PFSK-1 (cell line): ENCODE measurements around the gene DAGLB.

Source experiments
- FOXP2 ChIP-seq: optimal IDR thresholded peaks from 2 replicates; pipeline ENCODE3; 2011; ENCODE audit warnings: borderline replicate concordance, control low read depth, inconsistent platforms; ENCODE audit not compliant: insufficient read depth; ENCODE audit errors: extremely low read length, extremely low read depth
- POLR2AphosphoS5 ChIP-seq: IDR thresholded peaks from 2 replicates; pipeline ENCODE4 v1.6.1; 2012; ENCODE audit warnings: low read depth, mild to moderate bottlenecking, control low read depth, low read length, moderate library complexity
- SIN3A ChIP-seq: IDR thresholded peaks from 2 replicates; pipeline ENCODE4 v1.6.1; 2012; ENCODE audit warnings: mild to moderate bottlenecking, low read length, moderate library complexity, borderline replicate concordance; ENCODE audit not compliant: insufficient read depth
- TAF1 ChIP-seq: IDR thresholded peaks from 2 replicates; pipeline ENCODE4 v1.6.1; 2012; ENCODE audit warnings: low read length, control low read depth, borderline replicate concordance; ENCODE audit not compliant: insufficient read depth
- TF ChIP-seq, protein P1 (sequence below), 2 experiments: IDR thresholded peaks; 2 replicates each; pipeline versions ENCODE4 v1.6.1 to v1.8.0; 2011 to 2012; ENCODE audit warnings: low read depth in 2 of 2, low read length in 2 of 2, control low read depth in 1 of 2, inconsistent platforms in 1 of 2, mild to moderate bottlenecking in 1 of 2, moderate library complexity in 1 of 2; ENCODE audit not compliant: insufficient read depth in 1 of 2

DNA sequence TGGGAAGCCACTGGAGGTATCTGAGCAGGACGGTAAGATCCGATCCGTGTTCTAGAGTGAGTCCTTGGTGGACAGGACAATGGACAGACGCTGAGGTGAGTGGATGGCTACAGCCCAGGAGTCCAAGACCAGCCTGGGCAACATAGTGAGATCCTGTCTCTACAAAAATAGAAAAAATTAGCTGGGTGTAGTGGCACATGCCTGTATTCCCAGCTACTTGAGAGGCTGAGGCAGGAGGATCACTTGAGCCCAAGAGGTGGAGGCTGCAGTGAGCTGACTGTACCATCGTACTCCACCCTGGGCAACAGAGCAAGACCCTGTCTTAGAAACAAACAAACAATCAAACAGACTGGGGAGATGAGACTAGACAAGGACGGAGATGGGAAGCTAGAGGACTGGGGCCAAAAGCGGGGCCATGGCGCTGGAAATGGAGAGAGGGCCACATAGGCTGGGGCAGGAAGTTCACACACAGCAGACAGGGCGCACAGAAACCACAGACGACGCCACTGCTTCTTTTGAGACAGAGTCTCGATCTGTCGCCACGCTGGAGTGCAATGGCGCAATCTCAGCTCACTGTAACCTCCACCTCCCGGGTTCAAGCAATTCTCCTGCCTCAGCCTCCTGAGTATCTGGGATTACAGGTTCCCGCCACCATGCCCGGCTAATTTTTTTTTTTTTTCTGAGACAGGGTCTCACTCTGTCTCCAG is 24.7 kb downstream of the DAGLB start:
- TF ChIP-seq POLR2AphosphoS5 (no peak), TAF1 (no peak), FOXP2 (no peak), SIN3A (no peak)
- TF ChIP-seq, protein P1, sequence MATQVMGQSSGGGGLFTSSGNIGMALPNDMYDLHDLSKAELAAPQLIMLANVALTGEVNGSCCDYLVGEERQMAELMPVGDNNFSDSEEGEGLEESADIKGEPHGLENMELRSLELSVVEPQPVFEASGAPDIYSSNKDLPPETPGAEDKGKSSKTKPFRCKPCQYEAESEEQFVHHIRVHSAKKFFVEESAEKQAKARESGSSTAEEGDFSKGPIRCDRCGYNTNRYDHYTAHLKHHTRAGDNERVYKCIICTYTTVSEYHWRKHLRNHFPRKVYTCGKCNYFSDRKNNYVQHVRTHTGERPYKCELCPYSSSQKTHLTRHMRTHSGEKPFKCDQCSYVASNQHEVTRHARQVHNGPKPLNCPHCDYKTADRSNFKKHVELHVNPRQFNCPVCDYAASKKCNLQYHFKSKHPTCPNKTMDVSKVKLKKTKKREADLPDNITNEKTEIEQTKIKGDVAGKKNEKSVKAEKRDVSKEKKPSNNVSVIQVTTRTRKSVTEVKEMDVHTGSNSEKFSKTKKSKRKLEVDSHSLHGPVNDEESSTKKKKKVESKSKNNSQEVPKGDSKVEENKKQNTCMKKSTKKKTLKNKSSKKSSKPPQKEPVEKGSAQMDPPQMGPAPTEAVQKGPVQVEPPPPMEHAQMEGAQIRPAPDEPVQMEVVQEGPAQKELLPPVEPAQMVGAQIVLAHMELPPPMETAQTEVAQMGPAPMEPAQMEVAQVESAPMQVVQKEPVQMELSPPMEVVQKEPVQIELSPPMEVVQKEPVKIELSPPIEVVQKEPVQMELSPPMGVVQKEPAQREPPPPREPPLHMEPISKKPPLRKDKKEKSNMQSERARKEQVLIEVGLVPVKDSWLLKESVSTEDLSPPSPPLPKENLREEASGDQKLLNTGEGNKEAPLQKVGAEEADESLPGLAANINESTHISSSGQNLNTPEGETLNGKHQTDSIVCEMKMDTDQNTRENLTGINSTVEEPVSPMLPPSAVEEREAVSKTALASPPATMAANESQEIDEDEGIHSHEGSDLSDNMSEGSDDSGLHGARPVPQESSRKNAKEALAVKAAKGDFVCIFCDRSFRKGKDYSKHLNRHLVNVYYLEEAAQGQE (IDR thresholded peaks at IDR 0.05; ENCODE audit: insufficient read depth in 1 of 2, low read depth in 2 of 2, low read length in 2 of 2) = no peak
